ENCODE measurements around the gene CACNA1C.
"Not testable (repeated sequence)": the region's sequence is repeated elsewhere in the genome, so short reads cannot be mapped to it uniquely, and the experiment has no call there.

The CACNA1C gene

GRCh38 chr12:2076196-2076570, 23.4 kb downstream of the CACNA1C start:
- no peak for DNase-seq (ENCODE audit: low spot score)

- no peak for DNase-seq (ENCODE audit: low spot score)
Measured at GRCh38 chr12:2076728-2077127, 23.9 kb downstream of the CACNA1C start.

- DNase-seq (ENCODE audit: low spot score): no peak
Measured at GRCh38 chr12:2080604-2081003, 27.8 kb downstream of the CACNA1C start.

GRCh38 chr12:2082321-2082720, 29.5 kb downstream of the CACNA1C start:
- no peak for DNase-seq (ENCODE audit: low spot score)

GRCh38 chr12:2083008-2083407, 30.2 kb downstream of the CACNA1C start:
- DNase-seq (ENCODE audit: low spot score): no peak

- no peak for DNase-seq (ENCODE audit: low spot score)
Measured at GRCh38 chr12:2083561-2083960, 30.8 kb downstream of the CACNA1C start.

GRCh38 chr12:2084553-2085296, 31.9 kb downstream of the CACNA1C start:
- no peak for DNase-seq (ENCODE audit: low spot score)

- no peak for DNase-seq (ENCODE audit: low spot score)
Measured at GRCh38 chr12:2092354-2092753, 39.6 kb downstream of the CACNA1C start.

GRCh38 chr12:2092890-2093289, 40.1 kb downstream of the CACNA1C start:
- no peak for DNase-seq (ENCODE audit: low spot score)

- DNase-seq (ENCODE audit: low spot score): no peak
Measured at GRCh38 chr12:2094597-2094996, 41.8 kb downstream of the CACNA1C start.

DNA sequence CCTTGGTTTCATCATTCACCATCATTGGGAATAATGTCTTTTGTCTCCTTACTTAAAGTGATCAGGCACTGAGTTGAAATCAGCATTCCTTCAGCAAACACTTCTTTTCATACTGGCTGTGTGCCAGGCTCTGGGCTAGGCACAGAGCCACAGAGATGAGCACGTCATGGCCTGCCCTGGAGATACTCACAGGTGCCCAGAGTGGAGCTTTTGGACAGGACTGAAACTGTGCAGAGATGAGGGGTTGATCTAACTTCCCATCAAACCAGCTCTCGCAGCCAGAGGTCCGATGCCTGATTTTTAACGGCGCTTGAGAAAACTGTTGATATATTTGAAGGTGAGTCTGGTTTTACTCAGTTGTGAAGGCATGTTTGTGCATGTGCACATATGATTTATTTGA, 43.1 kb downstream of the CACNA1C start:
- DNase-seq (ENCODE audit: low spot score): no peak

- no peak for DNase-seq (ENCODE audit: low spot score)
Measured at GRCh38 chr12:2097617-2098016, 44.8 kb downstream of the CACNA1C start.

DNA sequence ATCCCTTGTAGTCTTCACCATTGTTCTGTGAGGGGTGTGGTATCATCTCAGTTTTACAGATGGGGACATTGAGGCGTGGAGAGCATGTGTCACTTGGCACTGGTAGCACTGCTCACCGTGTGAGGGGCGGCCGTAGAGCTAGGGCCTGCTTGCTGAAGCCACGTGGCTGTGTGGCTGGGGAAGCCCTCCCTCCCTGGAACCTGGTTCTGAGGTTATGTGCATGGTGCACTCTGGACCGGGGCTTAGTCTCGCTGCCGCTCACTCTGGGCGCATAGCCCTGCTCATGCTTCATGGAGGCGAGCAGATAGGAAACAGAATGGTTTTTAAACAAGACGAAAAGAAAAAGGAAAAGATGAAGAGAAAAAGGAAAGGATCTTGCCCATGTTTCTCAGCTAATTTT, 46.1 kb downstream of the CACNA1C start:
- no peak for DNase-seq (ENCODE audit: low spot score)

- no peak for DNase-seq (ENCODE audit: low spot score)
Measured at GRCh38 chr12:2099595-2099994, 46.8 kb downstream of the CACNA1C start.

- DNase-seq (ENCODE audit: low spot score): no peak
Measured at GRCh38 chr12:2101359-2101758, 48.6 kb downstream of the CACNA1C start.

DNA sequence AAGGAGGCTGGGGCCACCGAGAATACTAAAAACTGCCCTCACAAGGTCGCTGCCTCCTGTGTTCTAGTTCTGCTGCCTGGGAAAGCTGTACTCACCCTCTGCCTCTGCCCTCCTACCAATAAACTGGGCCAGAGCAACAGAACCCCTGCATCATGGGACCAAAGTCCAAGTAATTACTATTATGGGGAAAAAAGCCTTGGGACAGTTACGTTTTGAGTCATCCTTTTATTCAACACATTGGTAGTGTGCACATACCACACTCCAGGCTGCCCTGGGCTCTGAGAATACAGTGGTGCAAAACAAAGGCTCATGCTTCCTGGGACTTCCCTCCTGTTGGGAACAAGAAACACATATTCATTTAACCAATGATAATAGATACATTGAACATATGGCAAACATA, 49.0 kb downstream of the CACNA1C start:
- no peak for DNase-seq (ENCODE audit: low spot score)

- not testable (repeated sequence) for DNase-seq (ENCODE audit: low spot score)
Measured at GRCh38 chr12:2102736-2103135, 49.9 kb downstream of the CACNA1C start.

- DNase-seq (ENCODE audit: low spot score): not testable (repeated sequence)
Measured at GRCh38 chr12:2105387-2105786, 52.6 kb downstream of the CACNA1C start.

- DNase-seq (ENCODE audit: low spot score): no peak
Measured at GRCh38 chr12:2108166-2108565, 55.4 kb downstream of the CACNA1C start.

GRCh38 chr12:2108975-2109671, 56.3 kb downstream of the CACNA1C start:
- DNase-seq (ENCODE audit: low spot score): no peak

DNA sequence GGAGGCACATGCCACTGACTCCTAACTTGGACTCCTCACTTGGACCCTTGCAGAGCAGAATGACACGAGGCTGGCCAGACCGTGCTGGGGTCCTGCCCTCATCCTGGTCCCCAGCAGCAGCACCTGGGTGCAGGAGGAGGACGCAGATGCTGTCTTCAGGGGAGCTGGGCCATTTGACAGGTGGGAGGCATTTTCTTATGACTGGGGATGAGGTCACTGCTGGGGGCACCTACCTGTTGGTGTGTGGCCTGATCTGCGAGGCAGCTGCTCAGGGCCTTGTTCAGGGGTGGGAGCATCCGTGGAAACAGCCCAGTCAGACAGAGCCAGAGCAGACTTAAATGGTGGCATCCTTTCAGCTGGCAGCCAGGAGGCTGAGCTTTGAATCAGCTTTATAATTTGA, 57.3 kb downstream of the CACNA1C start:
- DNase-seq (ENCODE audit: low spot score): no peak

- no peak for DNase-seq (ENCODE audit: low spot score)
Measured at GRCh38 chr12:2110849-2111566, 58.2 kb downstream of the CACNA1C start.

- DNase-seq (ENCODE audit: low spot score): no peak
Measured at GRCh38 chr12:2111826-2112225, 59.0 kb downstream of the CACNA1C start.

All from germinal center (tissue), 1 donor.